ENCODE results near the gene GSTP1. TPM values are rescaled to one million over a fixed set of nuclear protein-coding genes. Genes with fewer than 3 reads are reported as not detected.

Gene GSTP1
- total and polyA plus RNA-seq, 2 of the 8 experiments (the other 6 are each of a cell fraction or from before 2014, with no cell fraction given): 1,454 to 3,329 TPM

DNA sequence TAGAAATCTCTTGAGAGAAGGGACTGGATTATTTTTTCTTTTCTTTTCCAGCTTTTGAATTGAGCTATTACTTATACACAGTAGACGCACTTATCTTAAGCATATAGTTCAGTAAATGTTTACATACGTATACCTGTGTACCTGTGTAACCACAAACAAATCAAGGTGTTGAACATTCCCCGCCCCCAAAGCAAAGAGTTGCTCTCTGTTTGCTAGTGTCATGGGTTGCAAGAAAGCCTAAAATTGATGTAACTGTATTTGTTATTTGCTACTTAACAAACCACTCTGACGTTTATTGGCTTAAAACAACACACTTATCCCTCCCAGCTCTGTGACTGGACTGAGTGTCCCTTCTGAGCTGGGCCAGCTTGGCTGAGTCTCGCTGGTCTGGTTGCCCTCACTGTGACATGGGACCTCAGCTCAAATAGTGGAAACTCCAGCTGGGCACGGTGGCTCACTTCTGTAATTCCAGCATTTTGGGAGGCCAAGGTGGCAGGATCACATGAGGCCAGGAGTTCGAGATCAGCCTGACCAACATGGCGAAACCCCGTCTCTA lies 35.0 kb upstream of the GSTP1 start:
- no peaks in the 10 kb centered on the region for H3K4me1 ChIP-seq (replicated peaks in 1 of 4; ENCODE audit: control insufficient read depth in 3 of 4, insufficient read depth in 4 of 4, low read length in 3 of 4)
- POLR2A ChIA-PET (ENCODE audit: partially characterized antibody): interaction anchor here (1.1 to 4.8 kb wide), 2 partner anchors 11 to 35 kb away, joined by 3 to 15 read pairs; partner anchors contain the start of gene GSTP1
- FAIRE-seq: no peak

More for the DNA sequence above, 35.0 kb upstream of the GSTP1 start:
- Histone ChIP-seq H3K23me2 (ENCODE audit: low read depth, low read length) (no peaks in the 10 kb centered on the region), H3K4me3 (ENCODE audit: extremely low read depth in 1 of 4, insufficient read depth in 2 of 4, low read depth in 3 of 4, low read length in 4 of 4) (no peak overlapping the region), H3K27ac (ENCODE audit: low read depth, low read length) (no peak overlapping the region), H2BK15ac (ENCODE audit: low read length) (no peak overlapping the region), H3K18ac (ENCODE audit: extremely low read depth, low read length) (no peak overlapping the region), H3K56ac (replicated peaks; ENCODE audit: insufficient read length, low read depth, low read length) (no peak overlapping the region), H2BK5ac (ENCODE audit: low read depth, low read length) (no peak overlapping the region), H3K9ac (replicated peaks in 1 of 4; ENCODE audit: extremely low read depth in 1 of 4, low read depth in 3 of 4, low read length in 3 of 4) (no peak overlapping the region), H4K20me1 (replicated peaks in 1 of 2; ENCODE audit: control insufficient read depth in 1 of 2, insufficient read depth in 2 of 2, low read length in 2 of 2) (no peaks in the 10 kb centered on the region), H2BK12ac (ENCODE audit: low read depth, low read length) (no peak overlapping the region), H3K14ac (ENCODE audit: insufficient read length) (no peak overlapping the region), H2AFZ (ENCODE audit: low read length) (no peak overlapping the region), H2AK5ac (ENCODE audit: low read depth, low read length) (no peak overlapping the region), H4K8ac (ENCODE audit: extremely low read depth, insufficient read depth, low read length) (no peak overlapping the region), H3K9me3 (ENCODE audit: insufficient read depth in 2 of 2, low read depth in 1 of 2, low read length in 1 of 2) (peaks cover 4 to 12% of the 10 kb centered on the region in 2 experiments; a peak in 3 of 4 replicates), H4K5ac (ENCODE audit: insufficient read length, low read depth, low read length) (no peak overlapping the region), H4K91ac (replicated peaks; ENCODE audit: insufficient read length, low read length) (no peak overlapping the region), H3K4me2 (ENCODE audit: insufficient read depth in 1 of 2, low read depth in 2 of 2, low read length in 2 of 2) (no peak overlapping the region), H3K4ac (replicated peaks; ENCODE audit: insufficient read length, low read depth, low read length) (no peak overlapping the region), H3K79me2 (ENCODE audit: control insufficient read depth in 1 of 2, insufficient read depth in 2 of 2, low read length in 2 of 2) (no peaks in the 10 kb centered on the region), H3K23ac (ENCODE audit: insufficient read length) (no peak overlapping the region), H3K36me3 (ENCODE audit: control insufficient read depth in 2 of 4, insufficient read depth in 4 of 4, low read length in 3 of 4) (no peaks in the 10 kb centered on the region), H2BK20ac (ENCODE audit: low read length) (no peak overlapping the region), H2BK120ac (replicated peaks; ENCODE audit: low read depth, low read length) (no peak overlapping the region), H3K79me1 (ENCODE audit: low read depth, low read length) (no peaks in the 10 kb centered on the region), H3K27me3 (replicated peaks in 1 of 4; ENCODE audit: control insufficient read depth in 3 of 4, extremely low read depth in 1 of 4, insufficient read depth in 3 of 4, low read length in 3 of 4) (no peaks in the 10 kb centered on the region; a peak in 1 of 7 replicates)
- CTCF ChIA-PET (ENCODE audit: partially characterized antibody): interaction anchor here (1.0 to 1.5 kb wide), 4 partner anchors 12 to 197 kb away, joined by 3 to 6 read pairs (median 4); no protein-coding TSS in a partner anchor
- 87% methylated on average over 9 of the region's 9 CpGs; no CpG with 5 or more reads in 1 of the 2 experiments for WGBS, 2 experiments (ENCODE audit: extremely low coverage in 1 of 2, insufficient coverage in 1 of 2, insufficient read length in 1 of 2, insufficient replicate concordance in 2 of 2, low coverage in 1 of 2, low lambda C conversion rate in 2 of 2, missing lambda C conversion rate in 1 of 2)
- no peak for TF ChIP-seq SIX5 (IDR thresholded peaks at IDR 0.05; ENCODE audit: low read depth, low read length)
- no peak for TF ChIP-seq CBX8 (IDR thresholded peaks at IDR 0.05; ENCODE audit: borderline replicate concordance, low read depth, low read length)
- TF ChIP-seq CREB1 (IDR thresholded peaks at IDR 0.05): no peak
- no peak for TF ChIP-seq TAF1 (IDR thresholded peaks at IDR 0.05; ENCODE audit: low read depth, low read length)
- no peak for DNase-seq (ENCODE audit: low read depth in 1 of 2, low spot score in 2 of 2)
